LNCAP (cell line): Measurements from ENCODE around the gene ARSJ.
A peak's percentile ranks its signal among the peaks of the same experiment; 100 is the strongest.

Experiments used
- CTCF ChIP-seq: fragments of 450-650 bp; IDR thresholded peaks from 2 replicates; pipeline ENCODE4 v1.5.1; 2017; ENCODE audit warnings: mild to moderate bottlenecking

ARSJ gene

GRCh38 chr4:113953888-113954287 is 25.6 kb downstream of the ARSJ start:
- no peak for TF ChIP-seq CTCF

GRCh38 chr4:113952452-113953029 is 26.9 kb downstream of the ARSJ start:
- TF ChIP-seq CTCF, result peak; percentile 71

- no peak for TF ChIP-seq CTCF
These were observed 28.2 kb downstream of the ARSJ start for GRCh38 chr4:113951263-113951662.

GRCh38 chr4:113950207-113950606 is 29.2 kb downstream of the ARSJ start:
- TF ChIP-seq CTCF, result no peak

GRCh38 chr4:113947484-113947883 is 32.0 kb downstream of the ARSJ start:
- TF ChIP-seq CTCF, result no peak

GRCh38 chr4:113945906-113946305 is 33.5 kb downstream of the ARSJ start:
- no peak for TF ChIP-seq CTCF

- TF ChIP-seq CTCF, result no peak
These were observed 35.6 kb downstream of the ARSJ start for GRCh38 chr4:113943863-113944262.

- no peak for TF ChIP-seq CTCF
These were observed 36.4 kb downstream of the ARSJ start for GRCh38 chr4:113943085-113943484.
